ENCODE results near the gene PRSS48. TPM values are rescaled to one million over a fixed set of nuclear protein-coding genes. Genes with fewer than 3 reads are reported as not detected.

The PRSS48 gene
- total RNA-seq, 1 donor from 2014 or later = not detected

DNA sequence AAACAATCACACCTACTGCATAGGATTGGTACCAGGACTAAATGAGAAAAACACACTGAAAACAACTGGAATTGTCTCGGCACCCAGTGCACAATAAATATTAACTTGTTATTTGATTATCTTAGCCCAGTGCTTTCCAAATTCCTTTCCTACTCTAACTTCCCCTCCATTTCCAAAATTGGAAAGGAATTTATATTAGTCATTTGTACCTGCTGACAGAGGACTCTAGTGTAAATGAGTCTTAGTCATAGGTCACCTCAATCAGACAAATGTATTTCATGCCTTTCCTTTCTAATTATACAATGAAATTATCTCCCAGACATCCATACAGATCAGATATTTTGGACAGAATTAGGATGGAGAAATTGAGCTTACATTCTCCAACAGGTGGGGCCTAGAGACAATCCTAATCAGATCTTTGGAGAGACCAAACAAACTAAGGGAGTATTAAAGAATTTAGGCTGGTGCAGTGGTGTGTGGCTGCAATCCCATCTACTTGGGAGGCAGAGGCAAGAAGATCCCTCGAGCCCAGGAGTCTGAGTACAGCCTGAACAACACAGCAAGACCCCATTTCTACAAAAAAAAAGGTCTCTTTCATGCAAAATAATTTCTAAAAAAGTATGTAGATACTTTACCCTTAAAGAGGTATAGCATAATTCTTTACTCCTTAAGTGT is 38.4 kb downstream of the PRSS48 start:
- Histone ChIP-seq H3K4me2 (ENCODE audit: low read length) (peak overlapping the region; percentile 66), H3K4me1 (ENCODE audit: insufficient read depth, low read length) (peaks cover 11% of the 10 kb centered on the region), H2AFZ (ENCODE audit: low read depth, low read length) (peak overlapping the region; percentile 30), H3K9ac (ENCODE audit: low read length) (no peak overlapping the region), H3K79me2 (ENCODE audit: insufficient read depth, low read length) (peaks cover 26% of the 10 kb centered on the region), H4K20me1 (ENCODE audit: insufficient read depth, low read length) (no peaks in the 10 kb centered on the region), H3K27ac (ENCODE audit: low read depth, low read length) (no peak overlapping the region), H3K36me3 (ENCODE audit: insufficient read depth, low read length) (no peaks in the 10 kb centered on the region), H3K4me3 (ENCODE audit: insufficient read depth, low read depth, low read length) (no peak overlapping the region), H3K27me3 (ENCODE audit: insufficient read depth, low read length) (no peaks in the 10 kb centered on the region), H3K9me3 (ENCODE audit: insufficient read depth, low read depth, low read length) (no peaks in the 10 kb centered on the region)
- no peak for FAIRE-seq
- H3K27me3 Mint-ChIP-seq (ENCODE audit: low read depth, unreplicated experiment) = no peaks in the 10 kb centered on the region
- H3K27ac Mint-ChIP-seq (ENCODE audit: unreplicated experiment) = no peak overlapping the region
- peak; percentile 65 for DNase-seq (ENCODE audit: low read depth)
- peaks cover 3% of the 10 kb centered on the region for H3K36me3 Mint-ChIP-seq (ENCODE audit: low read depth, unreplicated experiment)
- no peak overlapping the region for H3K4me3 Mint-ChIP-seq (ENCODE audit: unreplicated experiment)
- no peaks in the 10 kb centered on the region for H3K9me3 Mint-ChIP-seq (ENCODE audit: unreplicated experiment)
- TF ChIP-seq, protein P1, sequence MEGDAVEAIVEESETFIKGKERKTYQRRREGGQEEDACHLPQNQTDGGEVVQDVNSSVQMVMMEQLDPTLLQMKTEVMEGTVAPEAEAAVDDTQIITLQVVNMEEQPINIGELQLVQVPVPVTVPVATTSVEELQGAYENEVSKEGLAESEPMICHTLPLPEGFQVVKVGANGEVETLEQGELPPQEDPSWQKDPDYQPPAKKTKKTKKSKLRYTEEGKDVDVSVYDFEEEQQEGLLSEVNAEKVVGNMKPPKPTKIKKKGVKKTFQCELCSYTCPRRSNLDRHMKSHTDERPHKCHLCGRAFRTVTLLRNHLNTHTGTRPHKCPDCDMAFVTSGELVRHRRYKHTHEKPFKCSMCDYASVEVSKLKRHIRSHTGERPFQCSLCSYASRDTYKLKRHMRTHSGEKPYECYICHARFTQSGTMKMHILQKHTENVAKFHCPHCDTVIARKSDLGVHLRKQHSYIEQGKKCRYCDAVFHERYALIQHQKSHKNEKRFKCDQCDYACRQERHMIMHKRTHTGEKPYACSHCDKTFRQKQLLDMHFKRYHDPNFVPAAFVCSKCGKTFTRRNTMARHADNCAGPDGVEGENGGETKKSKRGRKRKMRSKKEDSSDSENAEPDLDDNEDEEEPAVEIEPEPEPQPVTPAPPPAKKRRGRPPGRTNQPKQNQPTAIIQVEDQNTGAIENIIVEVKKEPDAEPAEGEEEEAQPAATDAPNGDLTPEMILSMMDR (IDR thresholded peaks at IDR 0.05; ENCODE audit: insufficient read depth, low read depth, low read length) = no peak
- no peak for TF ChIP-seq EZH2 (IDR thresholded peaks at IDR 0.05; ENCODE audit: insufficient read depth, low read length)
- H3K4me1 Mint-ChIP-seq (ENCODE audit: low read depth, unreplicated experiment) = peaks cover 17% of the 10 kb centered on the region

DNA sequence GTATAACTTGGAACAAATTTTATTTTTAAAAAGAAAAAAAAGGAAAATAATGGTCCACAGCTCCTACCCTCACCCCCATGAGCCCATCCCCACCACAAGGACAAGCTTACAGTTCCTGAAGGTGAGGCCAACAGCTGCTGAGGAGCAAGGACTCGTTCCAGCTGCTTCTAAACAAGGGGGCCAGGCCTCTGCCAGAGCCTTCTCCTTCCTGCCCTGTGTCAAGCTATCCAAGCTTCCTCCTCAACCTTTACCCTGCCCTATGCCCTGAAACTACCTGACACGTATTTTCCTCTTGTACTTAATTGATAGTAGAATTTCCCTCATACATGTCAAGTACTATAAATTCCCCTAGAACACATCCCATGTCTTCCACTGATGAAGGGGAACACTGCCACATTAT is 39.7 kb downstream of the PRSS48 start:
- Histone ChIP-seq H3K4me1 (ENCODE audit: insufficient read depth, low read length) (peaks cover 11% of the 10 kb centered on the region), H3K9ac (ENCODE audit: low read length) (no peak overlapping the region), H2AFZ (ENCODE audit: low read depth, low read length) (no peak overlapping the region), H3K36me3 (ENCODE audit: insufficient read depth, low read length) (no peaks in the 10 kb centered on the region), H3K27ac (ENCODE audit: low read depth, low read length) (no peak overlapping the region), H3K27me3 (ENCODE audit: insufficient read depth, low read length) (no peaks in the 10 kb centered on the region), H3K79me2 (ENCODE audit: insufficient read depth, low read length) (peaks cover 35% of the 10 kb centered on the region), H3K4me2 (ENCODE audit: low read length) (no peak overlapping the region), H3K4me3 (ENCODE audit: insufficient read depth, low read depth, low read length) (no peak overlapping the region), H4K20me1 (ENCODE audit: insufficient read depth, low read length) (no peaks in the 10 kb centered on the region), H3K9me3 (ENCODE audit: insufficient read depth, low read depth, low read length) (no peaks in the 10 kb centered on the region)
- FAIRE-seq (no peak), DNase-seq (ENCODE audit: low read depth) (no peak)
- no peak overlapping the region for H3K4me3 Mint-ChIP-seq (ENCODE audit: unreplicated experiment)
- no peak overlapping the region for H3K27ac Mint-ChIP-seq (ENCODE audit: unreplicated experiment)
- TF ChIP-seq, protein P1 (IDR thresholded peaks at IDR 0.05; ENCODE audit: insufficient read depth, low read depth, low read length) = no peak
- no peak for TF ChIP-seq EZH2 (IDR thresholded peaks at IDR 0.05; ENCODE audit: insufficient read depth, low read length)
- H3K4me1 Mint-ChIP-seq (ENCODE audit: low read depth, unreplicated experiment) = peaks cover 19% of the 10 kb centered on the region
- no peaks in the 10 kb centered on the region for H3K36me3 Mint-ChIP-seq (ENCODE audit: low read depth, unreplicated experiment)
- no peaks in the 10 kb centered on the region for H3K27me3 Mint-ChIP-seq (ENCODE audit: low read depth, unreplicated experiment)
- H3K9me3 Mint-ChIP-seq (ENCODE audit: unreplicated experiment) = no peaks in the 10 kb centered on the region

DNA sequence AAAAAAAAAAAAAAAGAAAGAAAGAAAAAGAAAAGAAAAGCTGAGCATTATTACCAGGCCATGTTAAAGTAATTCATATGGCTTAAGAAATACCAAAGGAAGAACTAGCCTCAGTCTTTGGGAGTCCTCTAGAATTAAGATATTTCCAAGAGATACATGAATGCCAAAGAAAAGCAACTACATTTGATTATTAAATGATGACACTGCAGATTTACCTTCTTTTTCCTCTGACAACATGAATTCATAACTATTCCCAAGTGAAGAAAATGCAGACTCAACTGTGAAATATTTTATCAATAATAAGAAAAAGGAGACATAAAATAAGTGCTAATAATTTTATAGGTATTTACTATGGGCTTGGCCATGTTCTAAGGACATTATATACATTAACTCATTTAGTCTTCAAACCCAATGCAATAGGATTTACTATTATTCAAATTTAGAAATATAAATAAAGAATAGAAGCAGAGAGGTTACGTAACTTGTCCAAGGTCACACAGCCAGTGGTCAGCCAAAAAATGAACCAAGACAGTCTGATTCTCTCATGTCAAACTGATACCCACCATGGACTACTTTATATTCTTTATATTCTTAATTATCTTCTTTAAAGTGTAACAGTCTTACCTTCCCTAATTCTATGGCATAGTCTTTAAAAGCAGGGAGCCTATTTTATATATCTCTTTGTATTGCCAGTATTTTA is 41.5 kb downstream of the PRSS48 start:
- Mint-ChIP-seq H3K4me3 (ENCODE audit: unreplicated experiment) (no peak overlapping the region), H3K4me1 (ENCODE audit: low read depth, unreplicated experiment) (peaks cover 31% of the 10 kb centered on the region), H3K9me3 (ENCODE audit: unreplicated experiment) (no peaks in the 10 kb centered on the region), H3K27ac (ENCODE audit: unreplicated experiment) (no peak overlapping the region), H3K27me3 (ENCODE audit: low read depth, unreplicated experiment) (no peaks in the 10 kb centered on the region), H3K36me3 (ENCODE audit: low read depth, unreplicated experiment) (no peaks in the 10 kb centered on the region)
- TF ChIP-seq, protein P1 (IDR thresholded peaks at IDR 0.05; ENCODE audit: insufficient read depth, low read depth, low read length) = no peak
- no peak for TF ChIP-seq EZH2 (IDR thresholded peaks at IDR 0.05; ENCODE audit: insufficient read depth, low read length)
- H3K9ac ChIP-seq (ENCODE audit: low read length) = no peak overlapping the region
- H3K79me2 ChIP-seq (ENCODE audit: insufficient read depth, low read length) = peaks cover 38% of the 10 kb centered on the region
- FAIRE-seq = no peak
- H4K20me1 ChIP-seq (ENCODE audit: insufficient read depth, low read length) = no peaks in the 10 kb centered on the region
- no peak overlapping the region for H3K27ac ChIP-seq (ENCODE audit: low read depth, low read length)
- no peaks in the 10 kb centered on the region for H3K27me3 ChIP-seq (ENCODE audit: insufficient read depth, low read length)
- H3K4me1 ChIP-seq (ENCODE audit: insufficient read depth, low read length) = peaks cover 11% of the 10 kb centered on the region
- no peak overlapping the region for H2AFZ ChIP-seq (ENCODE audit: low read depth, low read length)
- H3K36me3 ChIP-seq (ENCODE audit: insufficient read depth, low read length) = no peaks in the 10 kb centered on the region
- no peaks in the 10 kb centered on the region for H3K9me3 ChIP-seq (ENCODE audit: insufficient read depth, low read depth, low read length)
- DNase-seq (ENCODE audit: low read depth) = no peak
- H3K4me3 ChIP-seq (ENCODE audit: insufficient read depth, low read depth, low read length) = no peak overlapping the region
- no peak overlapping the region for H3K4me2 ChIP-seq (ENCODE audit: low read length)
